Astrocyte (in vitro differentiated cells and primary cell): ENCODE data around the gene EIF2D.

Experiments used
- EZH2 ChIP-seq: IDR thresholded peaks from 2 replicates; pipeline ENCODE4 v1.6.1; 2012; ENCODE audit warnings: mild to moderate bottlenecking, low read length, inconsistent platforms; ENCODE audit not compliant: insufficient read depth
- TF ChIP-seq, protein P1 (sequence below): IDR thresholded peaks from 2 replicates; pipeline ENCODE4 v1.5.1; 2011; ENCODE audit warnings: low read depth, mild to moderate bottlenecking, inconsistent platforms, low read length, moderate library complexity; ENCODE audit not compliant: insufficient read depth

DNA sequence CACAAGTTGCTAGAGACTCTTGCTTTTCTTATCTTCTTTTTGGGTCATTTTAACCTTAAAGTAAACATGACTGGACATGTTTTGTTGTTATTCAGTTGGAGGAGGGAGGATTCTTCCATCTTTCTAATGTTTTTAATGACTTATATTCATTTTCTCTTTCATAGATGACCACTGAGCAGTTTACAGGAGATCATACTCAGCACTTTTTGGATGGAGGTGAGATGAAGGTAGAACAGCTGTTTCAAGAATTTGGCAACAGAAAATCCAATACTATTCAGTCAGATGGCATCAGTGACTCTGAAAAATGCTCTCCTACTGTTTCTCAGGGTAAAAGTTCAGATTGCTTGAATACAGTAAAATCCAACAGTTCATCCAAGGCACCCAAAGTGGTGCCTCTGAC is 35.0 kb upstream of the EIF2D start:
- TF ChIP-seq, protein P1, sequence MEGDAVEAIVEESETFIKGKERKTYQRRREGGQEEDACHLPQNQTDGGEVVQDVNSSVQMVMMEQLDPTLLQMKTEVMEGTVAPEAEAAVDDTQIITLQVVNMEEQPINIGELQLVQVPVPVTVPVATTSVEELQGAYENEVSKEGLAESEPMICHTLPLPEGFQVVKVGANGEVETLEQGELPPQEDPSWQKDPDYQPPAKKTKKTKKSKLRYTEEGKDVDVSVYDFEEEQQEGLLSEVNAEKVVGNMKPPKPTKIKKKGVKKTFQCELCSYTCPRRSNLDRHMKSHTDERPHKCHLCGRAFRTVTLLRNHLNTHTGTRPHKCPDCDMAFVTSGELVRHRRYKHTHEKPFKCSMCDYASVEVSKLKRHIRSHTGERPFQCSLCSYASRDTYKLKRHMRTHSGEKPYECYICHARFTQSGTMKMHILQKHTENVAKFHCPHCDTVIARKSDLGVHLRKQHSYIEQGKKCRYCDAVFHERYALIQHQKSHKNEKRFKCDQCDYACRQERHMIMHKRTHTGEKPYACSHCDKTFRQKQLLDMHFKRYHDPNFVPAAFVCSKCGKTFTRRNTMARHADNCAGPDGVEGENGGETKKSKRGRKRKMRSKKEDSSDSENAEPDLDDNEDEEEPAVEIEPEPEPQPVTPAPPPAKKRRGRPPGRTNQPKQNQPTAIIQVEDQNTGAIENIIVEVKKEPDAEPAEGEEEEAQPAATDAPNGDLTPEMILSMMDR = no peak
- TF ChIP-seq EZH2 = no peak
